NCI-H526 (cell line): ENCODE results near the gene VWA8.
"Not testable (repeated sequence)": the region's sequence is repeated elsewhere in the genome, so short reads cannot be mapped to it uniquely, and the experiment has no call there.

ENCODE experiments used
- DNase-seq, 2 experiments: peaks; one replicate each; lab custom pipeline; 2025; lab: John Stamatoyannopoulos, UW

The VWA8 gene

GRCh38 chr13:41922894-41923293 is 38.0 kb downstream of the VWA8 start:
- DNase-seq, result not testable (repeated sequence)

GRCh38 chr13:41919741-41920487 is 41.0 kb downstream of the VWA8 start:
- DNase-seq, result no peak

- no peak for DNase-seq
These were observed 41.7 kb downstream of the VWA8 start for GRCh38 chr13:41919031-41919740.

- DNase-seq, result no peak
These were observed 43.3 kb downstream of the VWA8 start for GRCh38 chr13:41917641-41918040.

GRCh38 chr13:41916173-41916954 is 44.5 kb downstream of the VWA8 start:
- no peak for DNase-seq

- no peak for DNase-seq
These were observed 45.8 kb downstream of the VWA8 start for GRCh38 chr13:41915081-41915480.

GRCh38 chr13:41914552-41914951 is 46.4 kb downstream of the VWA8 start:
- DNase-seq, result no peak

- no peak for DNase-seq
These were observed 51.4 kb downstream of the VWA8 start for GRCh38 chr13:41909506-41909905.

- peak; percentile 66 to 68 for DNase-seq
These were observed 55.2 kb downstream of the VWA8 start for GRCh38 chr13:41905600-41906254.

GRCh38 chr13:41900918-41901317 is 60.0 kb downstream of the VWA8 start:
- DNase-seq, result no peak

- not testable (repeated sequence) for DNase-seq
These were observed 62.5 kb downstream of the VWA8 start for GRCh38 chr13:41898411-41898810.

GRCh38 chr13:41897126-41897525 is 63.8 kb downstream of the VWA8 start:
- DNase-seq, result no peak

- no peak for DNase-seq
These were observed 65.4 kb downstream of the VWA8 start for GRCh38 chr13:41895478-41895877.

- no peak for DNase-seq
These were observed 69.8 kb downstream of the VWA8 start for GRCh38 chr13:41891119-41891518.

GRCh38 chr13:41883147-41883546 is 77.8 kb downstream of the VWA8 start:
- no peak for DNase-seq

- DNase-seq, result not testable (repeated sequence)
These were observed 79.0 kb downstream of the VWA8 start for GRCh38 chr13:41881890-41882289.

- DNase-seq, result no peak
These were observed 79.9 kb downstream of the VWA8 start for GRCh38 chr13:41880966-41881365.

GRCh38 chr13:41864658-41865057 is 96.3 kb downstream of the VWA8 start:
- DNase-seq, result no peak

- not testable (repeated sequence) for DNase-seq
These were observed 98.2 kb downstream of the VWA8 start for GRCh38 chr13:41862659-41863058.

GRCh38 chr13:41859565-41859964 is 101.3 kb downstream of the VWA8 start:
- DNase-seq, result no peak

GRCh38 chr13:41858780-41859179 is 102.1 kb downstream of the VWA8 start:
- no peak for DNase-seq

GRCh38 chr13:41854758-41855157 is 106.2 kb downstream of the VWA8 start:
- no peak for DNase-seq
